GM19238 (cell line): Measurements from ENCODE around the gene MRPS2.
"Not testable (repeated sequence)": the region's sequence is repeated elsewhere in the genome, so short reads cannot be mapped to it uniquely, and the experiment has no call there.

ENCODE experiments used
- DNase-seq: peaks from one replicate; pipeline ENCODE4 v3.0.0; 2011; ENCODE audit warnings: low spot score; ENCODE audit not compliant: insufficient read length

The MRPS2 gene

GRCh38 chr9:135514342-135515082, 14.0 kb downstream of the MRPS2 start:
- no peak for DNase-seq

- DNase-seq, result no peak
These were observed 14.8 kb downstream of the MRPS2 start for GRCh38 chr9:135515083-135515951.

- no peak for DNase-seq
These were observed 15.8 kb downstream of the MRPS2 start for GRCh38 chr9:135516132-135516860.

GRCh38 chr9:135517407-135517822, 16.9 kb downstream of the MRPS2 start:
- no peak for DNase-seq

GRCh38 chr9:135519179-135519971, 18.9 kb downstream of the MRPS2 start:
- no peak for DNase-seq

- DNase-seq, result no peak
These were observed 20.6 kb downstream of the MRPS2 start, which contains the start of gene LCN1 for GRCh38 chr9:135520916-135521607. TSS of gene LCN1 (plus strand) at chr9:135521440. CDS start at chr9:135521498, 58 bp downstream.

GRCh38 chr9:135521608-135522095, 21.2 kb downstream of the MRPS2 start:
- DNase-seq, result no peak

- DNase-seq, result no peak
These were observed 21.8 kb downstream of the MRPS2 start for GRCh38 chr9:135522137-135522877.

- DNase-seq, result no peak
These were observed 22.4 kb downstream of the MRPS2 start for GRCh38 chr9:135522931-135523330.

GRCh38 chr9:135523521-135524129, 23.1 kb downstream of the MRPS2 start:
- DNase-seq, result no peak

- no peak for DNase-seq
These were observed 23.8 kb downstream of the MRPS2 start for GRCh38 chr9:135524130-135524861.

- no peak for DNase-seq
These were observed 25.0 kb downstream of the MRPS2 start for GRCh38 chr9:135525241-135526088.

GRCh38 chr9:135526089-135526729, 25.7 kb downstream of the MRPS2 start:
- no peak for DNase-seq

- DNase-seq, result no peak
These were observed 26.5 kb downstream of the MRPS2 start for GRCh38 chr9:135526730-135527571.

GRCh38 chr9:135528842-135529435, 28.5 kb downstream of the MRPS2 start:
- DNase-seq, result not testable (repeated sequence)

- no peak for DNase-seq
These were observed 29.7 kb downstream of the MRPS2 start for GRCh38 chr9:135530146-135530545.
